Measurements from ENCODE around the gene FOXI3. TPM values are rescaled to one million over a fixed set of nuclear protein-coding genes. Genes with fewer than 3 reads are reported as not detected.

The FOXI3 gene
- total RNA-seq, result not detected in 2 replicates

DNA sequence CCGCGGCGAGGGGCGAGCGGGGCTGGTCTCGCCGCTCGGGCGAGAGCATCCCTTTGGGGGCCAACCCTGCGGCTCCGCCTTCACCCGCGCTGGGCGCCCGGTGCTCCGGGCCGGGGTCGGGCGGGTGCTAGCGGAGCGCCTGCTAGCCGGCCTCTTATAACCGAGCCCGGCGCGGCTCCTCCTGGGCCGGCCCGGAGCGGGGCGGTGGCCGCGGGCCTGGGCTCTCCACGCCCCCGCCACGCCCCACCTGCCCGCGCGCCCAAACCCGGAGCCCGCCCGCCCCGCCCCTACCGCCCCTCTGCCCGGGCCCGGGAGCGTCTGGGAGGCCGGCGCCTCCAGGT lies at the start of gene FOXI3:
Gene FOXI3 (minus strand): TSS at position 129 of the 341 bp plus-strand sequence. CDS start 158 bp downstream, outside the sequence.

Other genes with a start within 250 kb of the FOXI3 start
- gene EIF2AK3, start 174.8 kb upstream of the FOXI3 start, total RNA-seq, result 24.2 and 46.8 TPM in 2 replicates
- 6.5 and 7.5 TPM in 2 replicates for gene RPIA, start 239.0 kb upstream of the FOXI3 start, total RNA-seq

Measured in regular cardiac myocyte (primary cell).